Measurements from ENCODE around the gene ABLIM3.
A peak's percentile ranks its signal among the peaks of the same experiment; 100 is the strongest.
"Not testable (repeated sequence)": the region's sequence is repeated elsewhere in the genome, so short reads cannot be mapped to it uniquely, and the experiment has no call there.

Gene ABLIM3

DNA sequence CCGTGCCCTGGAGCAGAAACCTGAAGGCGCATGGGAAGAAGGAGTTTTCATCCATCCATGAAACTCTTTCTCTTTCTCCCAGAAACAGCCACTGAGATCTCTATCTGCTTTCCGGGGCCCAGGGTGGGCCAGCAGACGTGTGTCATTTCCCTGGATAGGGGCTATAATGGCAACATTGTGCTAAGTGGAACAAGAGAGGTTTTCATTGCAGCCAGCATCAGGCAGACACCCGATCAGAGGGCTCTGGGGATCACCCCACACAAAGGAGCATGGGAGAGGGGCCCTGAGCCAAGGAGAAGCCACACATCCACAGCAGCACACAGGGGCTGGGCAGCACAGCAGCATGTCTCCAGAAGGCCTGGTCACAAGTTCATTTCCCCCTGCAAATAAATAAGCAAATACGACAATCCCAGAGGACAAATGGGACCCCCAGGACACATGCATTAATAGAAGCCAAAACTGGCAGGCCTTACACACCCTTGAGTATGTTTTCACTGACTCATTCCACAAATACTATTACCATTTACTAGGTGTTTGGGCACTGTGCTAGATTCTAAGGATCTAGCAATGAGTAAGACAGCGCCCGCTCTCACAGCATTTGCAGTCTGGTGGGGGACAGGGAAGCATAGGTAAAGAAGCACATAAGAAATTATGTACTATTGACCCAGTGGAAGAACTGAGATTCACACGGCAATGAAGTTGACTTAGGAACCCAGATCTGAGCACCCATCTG is 126.1 kb downstream of the ABLIM3 start:
- Histone ChIP-seq H3K36me3 (ENCODE audit: insufficient read depth, low read length) (no peaks in the 10 kb centered on the region), H3K9ac (ENCODE audit: low read depth, low read length) (no peak overlapping the region), H3K4me1 (ENCODE audit: insufficient read depth, low read length) (no peaks in the 10 kb centered on the region), H3K27ac (ENCODE audit: low read depth, low read length) (no peak overlapping the region), H3K4me3 (ENCODE audit: low read length) (no peak overlapping the region), H3K9me3 (ENCODE audit: insufficient read depth, low read depth, low read length) (no peaks in the 10 kb centered on the region), H3K27me3 (ENCODE audit: insufficient read depth, low read length) (peaks cover 38% of the 10 kb centered on the region)
- 84% methylated on average over 9 of the region's 9 CpGs for WGBS

- no peak overlapping the region for H3K9ac ChIP-seq (ENCODE audit: low read depth, low read length)
- H3K36me3 ChIP-seq (ENCODE audit: insufficient read depth, low read length): no peaks in the 10 kb centered on the region
- H3K4me1 ChIP-seq (ENCODE audit: insufficient read depth, low read length): peaks cover 12% of the 10 kb centered on the region
- no peaks in the 10 kb centered on the region for H3K9me3 ChIP-seq (ENCODE audit: insufficient read depth, low read depth, low read length)
- no peak overlapping the region for H3K27ac ChIP-seq (ENCODE audit: low read depth, low read length)
- peaks cover 49% of the 10 kb centered on the region for H3K27me3 ChIP-seq (ENCODE audit: insufficient read depth, low read length)
- WGBS: 45% methylated on average over 4 of the region's 6 CpGs
- H3K4me3 ChIP-seq (ENCODE audit: low read length): no peak overlapping the region
These were observed 127.8 kb downstream of the ABLIM3 start for GRCh38 chr5:149268928-149269557.

DNA sequence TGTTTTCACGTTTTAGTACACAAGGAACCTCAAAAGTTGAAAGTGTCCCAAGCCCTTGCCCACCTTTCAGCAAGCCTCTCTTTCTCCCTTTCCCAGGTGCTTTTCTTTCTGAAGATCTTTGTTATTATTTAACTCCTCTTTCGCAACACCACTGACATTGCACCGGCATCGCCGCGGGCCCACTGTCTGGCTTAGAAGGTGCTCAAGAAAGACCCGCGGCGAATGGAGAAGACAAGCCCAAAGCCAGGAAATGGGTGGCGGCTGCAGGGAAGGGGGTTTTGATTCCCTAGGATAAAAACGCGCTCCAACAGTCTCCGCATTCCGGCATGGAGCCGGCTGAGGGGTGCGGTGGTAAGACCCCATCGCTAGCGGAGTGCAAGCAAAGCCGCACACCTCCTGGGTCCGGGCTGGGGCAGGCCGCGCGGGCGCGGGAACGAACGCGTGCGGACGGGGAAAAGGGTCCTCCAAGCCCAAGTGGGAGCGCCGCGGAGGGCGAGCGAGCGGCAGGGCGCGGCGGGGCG is 130.0 kb downstream of the ABLIM3 start:
- Histone ChIP-seq H3K4me1 (ENCODE audit: insufficient read depth, low read length) (peaks cover 15% of the 10 kb centered on the region), H3K4me3 (ENCODE audit: low read length) (peak overlapping the region; percentile 74), H3K9me3 (ENCODE audit: insufficient read depth, low read depth, low read length) (no peaks in the 10 kb centered on the region), H3K27me3 (ENCODE audit: insufficient read depth, low read length) (peaks cover 44% of the 10 kb centered on the region), H3K27ac (ENCODE audit: low read depth, low read length) (no peak overlapping the region), H3K36me3 (ENCODE audit: insufficient read depth, low read length) (no peaks in the 10 kb centered on the region), H3K9ac (ENCODE audit: low read depth, low read length) (no peak overlapping the region)
- 3% methylated on average over 40 of the region's 40 CpGs for WGBS

GRCh38 chr5:149271716-149272563 is 130.6 kb downstream of the ABLIM3 start, which contains the start of gene AFAP1L1:
TSS of gene AFAP1L1 (plus strand) at chr5:149271859. CDS start at chr5:149271969, 110 bp downstream.
- no peak within 1 kb of the TSS for H3K9ac ChIP-seq (ENCODE audit: low read depth, low read length)
- peaks cover 44% of the 10 kb centered on the region for H3K27me3 ChIP-seq (ENCODE audit: insufficient read depth, low read length)
- peak within 1 kb of the TSS; percentile 74 for H3K4me3 ChIP-seq (ENCODE audit: low read length)
- H3K27ac ChIP-seq (ENCODE audit: low read depth, low read length): no peak within 1 kb of the TSS
- peaks cover 15% of the 10 kb centered on the region for H3K4me1 ChIP-seq (ENCODE audit: insufficient read depth, low read length)
- no peaks in the 10 kb centered on the region for H3K9me3 ChIP-seq (ENCODE audit: insufficient read depth, low read depth, low read length)
- no peaks in the 10 kb centered on the region for H3K36me3 ChIP-seq (ENCODE audit: insufficient read depth, low read length)
- under 1% methylated on average over 81 of the region's 81 CpGs for WGBS

GRCh38 chr5:149272781-149273180 is 131.5 kb downstream of the ABLIM3 start:
- H3K27me3 ChIP-seq (ENCODE audit: insufficient read depth, low read length): peaks cover 44% of the 10 kb centered on the region
- WGBS: 54% methylated on average over 16 of the region's 16 CpGs
- not testable (repeated sequence) for H3K27ac ChIP-seq (ENCODE audit: low read depth, low read length); H3K36me3 ChIP-seq (ENCODE audit: insufficient read depth, low read length); H3K9ac ChIP-seq (ENCODE audit: low read depth, low read length); H3K9me3 ChIP-seq (ENCODE audit: insufficient read depth, low read depth, low read length)
- peak overlapping the region; percentile 74; the same call in 1 of the 2 replicates for H3K4me3 ChIP-seq (ENCODE audit: low read length)
- H3K4me1 ChIP-seq (ENCODE audit: insufficient read depth, low read length): peaks cover 15% of the 10 kb centered on the region

GRCh38 chr5:149273237-149273636 is 131.9 kb downstream of the ABLIM3 start:
- H3K9me3 ChIP-seq (ENCODE audit: insufficient read depth, low read depth, low read length): no peaks in the 10 kb centered on the region
- peak overlapping the region; percentile 74; the same call in 1 of the 2 replicates for H3K4me3 ChIP-seq (ENCODE audit: low read length)
- 49% methylated on average over 4 of the region's 5 CpGs for WGBS
- H3K4me1 ChIP-seq (ENCODE audit: insufficient read depth, low read length): peaks cover 15% of the 10 kb centered on the region
- no peaks in the 10 kb centered on the region for H3K36me3 ChIP-seq (ENCODE audit: insufficient read depth, low read length)
- H3K27ac ChIP-seq (ENCODE audit: low read depth, low read length): no peak overlapping the region
- H3K27me3 ChIP-seq (ENCODE audit: insufficient read depth, low read length): peaks cover 44% of the 10 kb centered on the region
- H3K9ac ChIP-seq (ENCODE audit: low read depth, low read length): no peak overlapping the region

GRCh38 chr5:149273950-149274349 is 132.7 kb downstream of the ABLIM3 start:
- H3K4me1 ChIP-seq (ENCODE audit: insufficient read depth, low read length): peaks cover 15% of the 10 kb centered on the region
- H3K27ac ChIP-seq (ENCODE audit: low read depth, low read length): no peak overlapping the region
- H3K9ac ChIP-seq (ENCODE audit: low read depth, low read length): no peak overlapping the region
- H3K9me3 ChIP-seq (ENCODE audit: insufficient read depth, low read depth, low read length): no peaks in the 10 kb centered on the region
- H3K27me3 ChIP-seq (ENCODE audit: insufficient read depth, low read length): peaks cover 44% of the 10 kb centered on the region
- no peaks in the 10 kb centered on the region for H3K36me3 ChIP-seq (ENCODE audit: insufficient read depth, low read length)
- H3K4me3 ChIP-seq (ENCODE audit: low read length): no peak overlapping the region; the same call in 1 of the 2 replicates
- 58% methylated on average over 2 of the region's 3 CpGs for WGBS

DNA sequence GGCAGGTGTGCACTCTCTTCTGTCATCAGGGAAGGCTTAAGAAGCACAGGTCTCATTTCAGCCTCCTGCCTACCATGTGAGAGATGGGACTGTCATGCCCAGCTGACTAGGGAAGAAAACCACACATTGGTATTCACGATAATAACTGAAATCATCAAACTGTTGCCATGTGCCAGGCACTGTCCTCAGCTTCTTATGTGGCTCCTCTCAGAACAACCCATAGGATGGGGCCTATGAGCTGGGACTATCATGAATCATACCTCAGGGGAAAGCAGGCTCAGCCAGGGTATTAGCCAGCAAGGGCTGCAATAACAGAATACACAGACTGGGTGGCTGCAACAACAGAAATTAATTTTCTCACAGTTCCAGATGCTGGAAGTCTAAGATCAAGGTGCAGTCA is 133.6 kb downstream of the ABLIM3 start:
- Histone ChIP-seq H3K27ac (ENCODE audit: low read depth, low read length) (no peak overlapping the region), H3K9me3 (ENCODE audit: insufficient read depth, low read depth, low read length) (no peaks in the 10 kb centered on the region), H3K4me1 (ENCODE audit: insufficient read depth, low read length) (peaks cover 15% of the 10 kb centered on the region), H3K9ac (ENCODE audit: low read depth, low read length) (no peak overlapping the region), H3K4me3 (ENCODE audit: low read length) (no peak overlapping the region), H3K27me3 (ENCODE audit: insufficient read depth, low read length) (peaks cover 41% of the 10 kb centered on the region), H3K36me3 (ENCODE audit: insufficient read depth, low read length) (no peaks in the 10 kb centered on the region)
- WGBS: 91% methylated on average over 1 of the region's 1 CpG

GRCh38 chr5:149277801-149278200 is 136.5 kb downstream of the ABLIM3 start:
- WGBS: 92% methylated on average over 4 of the region's 4 CpGs
- H3K27me3 ChIP-seq (ENCODE audit: insufficient read depth, low read length): peaks cover 13% of the 10 kb centered on the region

GRCh38 chr5:149278451-149279210 is 137.3 kb downstream of the ABLIM3 start:
- WGBS: 85% methylated on average over 4 of the region's 5 CpGs
- Histone ChIP-seq H3K4me1 (ENCODE audit: insufficient read depth, low read length) (peaks cover 6% of the 10 kb centered on the region; the same call in 1 of the 2 replicates), H3K36me3 (ENCODE audit: insufficient read depth, low read length) (no peaks in the 10 kb centered on the region), H3K27ac (ENCODE audit: low read depth, low read length) (no peak overlapping the region), H3K9ac (ENCODE audit: low read depth, low read length) (no peak overlapping the region), H3K9me3 (ENCODE audit: insufficient read depth, low read depth, low read length) (no peaks in the 10 kb centered on the region), H3K4me3 (ENCODE audit: low read length) (no peak overlapping the region), H3K27me3 (ENCODE audit: insufficient read depth, low read length) (peaks cover 5% of the 10 kb centered on the region)

More at GRCh38 chr5:149277801-149278200, 136.5 kb downstream of the ABLIM3 start:
- Histone ChIP-seq H3K36me3 (ENCODE audit: insufficient read depth, low read length) (no peaks in the 10 kb centered on the region), H3K9me3 (ENCODE audit: insufficient read depth, low read depth, low read length) (no peaks in the 10 kb centered on the region), H3K4me1 (ENCODE audit: insufficient read depth, low read length) (peaks cover 15% of the 10 kb centered on the region), H3K4me3 (ENCODE audit: low read length) (no peak overlapping the region), H3K27ac (ENCODE audit: low read depth, low read length) (no peak overlapping the region), H3K9ac (ENCODE audit: low read depth, low read length) (no peak overlapping the region)
